ENCODE measurements around the gene PRPSAP2. TPM values are rescaled to one million over a fixed set of nuclear protein-coding genes. Genes with fewer than 3 reads are reported as not detected.
"Not testable (repeated sequence)": the region's sequence is repeated elsewhere in the genome, so short reads cannot be mapped to it uniquely, and the experiment has no call there.

PRPSAP2 gene
- polyA plus RNA-seq, 3 donors = 17.1 to 20.9 (median 20.5) TPM

GRCh38 chr17:18860161-18860972 lies 2.4 kb downstream of the PRPSAP2 start:
- H3K27me3 ChIP-seq (ENCODE audit: control insufficient read depth in 2 of 2, insufficient read depth in 2 of 2, low read length in 2 of 2) = no peaks in the 10 kb centered on the region
- H4K20me1 ChIP-seq (ENCODE audit: insufficient read depth, low read length) = peaks cover 4% of the 10 kb centered on the region
- peaks cover 26% of the 10 kb centered on the region for H3K79me2 ChIP-seq (ENCODE audit: insufficient read depth, low read length)
- H2AFZ ChIP-seq (ENCODE audit: insufficient read depth, low read depth, low read length, poor library complexity, severe bottlenecking) = no peak overlapping the region
- H3K9me3 ChIP-seq (replicated peaks in 1 of 2; ENCODE audit: control insufficient read depth in 1 of 2, insufficient read depth in 1 of 2, low read length in 2 of 2) = no peaks in the 10 kb centered on the region
- Mint-ChIP-seq H3K36me3 (peaks cover 2 to 3% of the 10 kb centered on the region in 2 donors), H3K4me3 (no peak overlapping the region), H3K27ac (peak overlapping the region in 6 of 7 donors; percentile 31 to 66 (median 54)), H3K27me3 (ENCODE audit: low read depth in 3 of 3) (peaks cover 0 to 2% (median 1%) of the 10 kb centered on the region in 3 donors), H3K4me1 (peaks cover 35% of the 10 kb centered on the region), H3K9me3 (no peaks in the 10 kb centered on the region)
- peaks cover 0 to 9% of the 10 kb centered on the region in 2 donors for H3K36me3 ChIP-seq (replicated peaks in 1 of 2; ENCODE audit: control insufficient read depth in 1 of 2, insufficient read depth in 2 of 2, low read length in 2 of 2)
- H3K27ac ChIP-seq (ENCODE audit: low read depth in 1 of 2, low read length in 2 of 2) = peak overlapping the region in 1 of 2 donors; percentile 48
- TF ChIP-seq, protein P1, sequence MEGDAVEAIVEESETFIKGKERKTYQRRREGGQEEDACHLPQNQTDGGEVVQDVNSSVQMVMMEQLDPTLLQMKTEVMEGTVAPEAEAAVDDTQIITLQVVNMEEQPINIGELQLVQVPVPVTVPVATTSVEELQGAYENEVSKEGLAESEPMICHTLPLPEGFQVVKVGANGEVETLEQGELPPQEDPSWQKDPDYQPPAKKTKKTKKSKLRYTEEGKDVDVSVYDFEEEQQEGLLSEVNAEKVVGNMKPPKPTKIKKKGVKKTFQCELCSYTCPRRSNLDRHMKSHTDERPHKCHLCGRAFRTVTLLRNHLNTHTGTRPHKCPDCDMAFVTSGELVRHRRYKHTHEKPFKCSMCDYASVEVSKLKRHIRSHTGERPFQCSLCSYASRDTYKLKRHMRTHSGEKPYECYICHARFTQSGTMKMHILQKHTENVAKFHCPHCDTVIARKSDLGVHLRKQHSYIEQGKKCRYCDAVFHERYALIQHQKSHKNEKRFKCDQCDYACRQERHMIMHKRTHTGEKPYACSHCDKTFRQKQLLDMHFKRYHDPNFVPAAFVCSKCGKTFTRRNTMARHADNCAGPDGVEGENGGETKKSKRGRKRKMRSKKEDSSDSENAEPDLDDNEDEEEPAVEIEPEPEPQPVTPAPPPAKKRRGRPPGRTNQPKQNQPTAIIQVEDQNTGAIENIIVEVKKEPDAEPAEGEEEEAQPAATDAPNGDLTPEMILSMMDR (IDR thresholded peaks at IDR 0.05) = no peak
- no peak for DNase-seq
- intact Hi-C loops (cut with micrococcal nuclease) = no loop called here
- peaks cover 30 to 38% of the 10 kb centered on the region in 2 donors for H3K4me1 ChIP-seq (ENCODE audit: control insufficient read depth in 1 of 2, insufficient read depth in 2 of 2, low read length in 2 of 2)
- H3K4me2 ChIP-seq (replicated peaks; ENCODE audit: extremely low read depth, low read length, poor library complexity, severe bottlenecking) = no peak overlapping the region
- H3K9ac ChIP-seq (ENCODE audit: insufficient read depth, low read length, poor library complexity, severe bottlenecking) = no peak overlapping the region
- WGBS (ENCODE audit: insufficient coverage) = 93% methylated on average over 5 of the region's 9 CpGs
- no peak overlapping the region for H3K4me3 ChIP-seq (replicated peaks in 1 of 3; ENCODE audit: low read depth in 2 of 3, low read length in 3 of 3)

DNA sequence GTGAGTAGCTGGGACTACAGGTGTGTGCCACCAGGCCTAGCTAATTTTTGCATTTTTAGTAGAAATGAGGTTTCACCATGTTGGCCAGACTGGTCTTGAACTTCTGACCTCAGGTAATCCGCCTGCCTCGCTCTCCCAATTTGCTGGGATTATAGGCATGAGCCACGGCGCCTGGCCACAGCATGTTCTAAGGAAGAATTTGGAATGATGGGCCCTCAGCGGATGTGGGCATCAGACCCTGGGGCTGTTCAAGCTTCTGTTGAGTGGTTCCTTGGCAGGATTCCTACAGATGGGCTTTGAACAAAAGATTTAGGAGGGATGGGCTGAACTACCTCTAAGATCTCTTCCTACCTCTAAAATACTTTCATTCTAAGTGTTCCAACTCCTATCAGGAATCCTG lies 4.1 kb downstream of the PRPSAP2 start:
- Histone ChIP-seq H3K79me2 (ENCODE audit: insufficient read depth, low read length) (peaks cover 26% of the 10 kb centered on the region), H3K9me3 (replicated peaks in 1 of 2; ENCODE audit: control insufficient read depth in 1 of 2, insufficient read depth in 1 of 2, low read length in 2 of 2) (no peaks in the 10 kb centered on the region), H3K36me3 (replicated peaks in 1 of 2; ENCODE audit: control insufficient read depth in 1 of 2, insufficient read depth in 2 of 2, low read length in 2 of 2) (peaks cover 12 to 19% of the 10 kb centered on the region in 2 donors), H4K20me1 (ENCODE audit: insufficient read depth, low read length) (peaks cover 7% of the 10 kb centered on the region), H3K4me2 (replicated peaks; ENCODE audit: extremely low read depth, low read length, poor library complexity, severe bottlenecking) (no peak overlapping the region), H3K9ac (ENCODE audit: insufficient read depth, low read length, poor library complexity, severe bottlenecking) (no peak overlapping the region), H3K4me1 (ENCODE audit: control insufficient read depth in 1 of 2, insufficient read depth in 2 of 2, low read length in 2 of 2) (peaks cover 15 to 24% of the 10 kb centered on the region in 2 donors), H2AFZ (ENCODE audit: insufficient read depth, low read depth, low read length, poor library complexity, severe bottlenecking) (no peak overlapping the region), H3K4me3 (replicated peaks in 1 of 3; ENCODE audit: low read depth in 2 of 3, low read length in 3 of 3) (no peak overlapping the region), H3K27ac (ENCODE audit: low read depth in 1 of 2, low read length in 2 of 2) (no peak overlapping the region), H3K27me3 (ENCODE audit: control insufficient read depth in 2 of 2, insufficient read depth in 2 of 2, low read length in 2 of 2) (no peaks in the 10 kb centered on the region)
- 90% methylated on average over 4 of the region's 5 CpGs for WGBS (ENCODE audit: insufficient coverage)
- Mint-ChIP-seq H3K9me3 (no peaks in the 10 kb centered on the region), H3K4me1 (peaks cover 24% of the 10 kb centered on the region), H3K27ac (no peak overlapping the region), H3K27me3 (ENCODE audit: low read depth in 3 of 3) (peaks cover 0 to 2% (median 1%) of the 10 kb centered on the region in 3 donors), H3K4me3 (no peak overlapping the region), H3K36me3 (peaks cover 9 to 10% of the 10 kb centered on the region in 2 donors)
- DNase-seq = no peak
- TF ChIP-seq, protein P1 (IDR thresholded peaks at IDR 0.05) = no peak
- intact Hi-C loops (cut with micrococcal nuclease) = no loop called here

DNA sequence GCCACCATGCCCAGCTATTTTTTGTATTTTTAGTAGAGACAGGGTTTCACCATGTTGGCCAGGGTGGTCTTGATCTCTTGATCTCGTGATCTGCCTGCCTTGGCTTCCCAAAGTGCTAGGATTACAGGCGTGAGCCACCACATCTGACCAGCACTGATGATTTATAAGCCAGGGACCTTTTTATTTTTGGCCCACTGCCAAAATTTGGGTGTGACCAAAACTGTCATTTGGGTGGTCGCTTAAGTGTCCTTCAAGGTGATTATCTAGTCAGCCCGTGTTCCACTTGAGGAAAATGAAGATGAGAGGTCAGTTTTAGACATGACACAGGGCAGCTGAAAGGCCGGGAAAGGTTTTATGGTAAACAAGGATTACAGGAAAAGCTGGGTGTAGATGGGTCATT lies 7.1 kb downstream of the PRPSAP2 start:
- H3K4me1 ChIP-seq (ENCODE audit: control insufficient read depth in 1 of 2, insufficient read depth in 2 of 2, low read length in 2 of 2); H3K27me3 Mint-ChIP-seq (ENCODE audit: low read depth in 3 of 3); H3K27ac ChIP-seq (ENCODE audit: low read depth in 1 of 2, low read length in 2 of 2); H4K20me1 ChIP-seq (ENCODE audit: insufficient read depth, low read length); H3K4me2 ChIP-seq (replicated peaks; ENCODE audit: extremely low read depth, low read length, poor library complexity, severe bottlenecking); H3K27me3 ChIP-seq (ENCODE audit: control insufficient read depth in 2 of 2, insufficient read depth in 2 of 2, low read length in 2 of 2); H3K4me3 Mint-ChIP-seq; intact Hi-C loops (cut with micrococcal nuclease); H3K4me1 Mint-ChIP-seq; H3K9me3 ChIP-seq (replicated peaks in 1 of 2; ENCODE audit: control insufficient read depth in 1 of 2, insufficient read depth in 1 of 2, low read length in 2 of 2); H3K9ac ChIP-seq (ENCODE audit: insufficient read depth, low read length, poor library complexity, severe bottlenecking); H3K9me3 Mint-ChIP-seq; DNase-seq; H3K4me3 ChIP-seq (replicated peaks in 1 of 3; ENCODE audit: low read depth in 2 of 3, low read length in 3 of 3); H2AFZ ChIP-seq (ENCODE audit: insufficient read depth, low read depth, low read length, poor library complexity, severe bottlenecking): not testable (repeated sequence)
- WGBS (ENCODE audit: insufficient coverage) = 95% methylated on average over 5 of the region's 5 CpGs
- H3K36me3 Mint-ChIP-seq = peaks cover 25 to 33% of the 10 kb centered on the region in 2 donors
- peak overlapping the region in 1 of 7 donors; percentile 46 for H3K27ac Mint-ChIP-seq
- Histone ChIP-seq H3K36me3 (replicated peaks in 1 of 2; ENCODE audit: control insufficient read depth in 1 of 2, insufficient read depth in 2 of 2, low read length in 2 of 2) (peaks cover 28 to 48% of the 10 kb centered on the region in 2 donors), H3K79me2 (ENCODE audit: insufficient read depth, low read length) (peaks cover 13% of the 10 kb centered on the region)
